HG03045 (cell line): ENCODE measurements around the gene LYG2.
"Not testable (repeated sequence)": the region's sequence is repeated elsewhere in the genome, so short reads cannot be mapped to it uniquely, and the experiment has no call there.

Source experiments
- ATAC-seq: cut with Tn5 transposase; IDR thresholded peaks from one replicate; pipeline ENCODE4 v1.9.1; 2021; ENCODE audit warnings: mild to moderate bottlenecking, moderate library complexity; ENCODE audit not compliant: unreplicated experiment

LYG2 gene, protein sequence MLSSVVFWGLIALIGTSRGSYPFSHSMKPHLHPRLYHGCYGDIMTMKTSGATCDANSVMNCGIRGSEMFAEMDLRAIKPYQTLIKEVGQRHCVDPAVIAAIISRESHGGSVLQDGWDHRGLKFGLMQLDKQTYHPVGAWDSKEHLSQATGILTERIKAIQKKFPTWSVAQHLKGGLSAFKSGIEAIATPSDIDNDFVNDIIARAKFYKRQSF

DNA sequence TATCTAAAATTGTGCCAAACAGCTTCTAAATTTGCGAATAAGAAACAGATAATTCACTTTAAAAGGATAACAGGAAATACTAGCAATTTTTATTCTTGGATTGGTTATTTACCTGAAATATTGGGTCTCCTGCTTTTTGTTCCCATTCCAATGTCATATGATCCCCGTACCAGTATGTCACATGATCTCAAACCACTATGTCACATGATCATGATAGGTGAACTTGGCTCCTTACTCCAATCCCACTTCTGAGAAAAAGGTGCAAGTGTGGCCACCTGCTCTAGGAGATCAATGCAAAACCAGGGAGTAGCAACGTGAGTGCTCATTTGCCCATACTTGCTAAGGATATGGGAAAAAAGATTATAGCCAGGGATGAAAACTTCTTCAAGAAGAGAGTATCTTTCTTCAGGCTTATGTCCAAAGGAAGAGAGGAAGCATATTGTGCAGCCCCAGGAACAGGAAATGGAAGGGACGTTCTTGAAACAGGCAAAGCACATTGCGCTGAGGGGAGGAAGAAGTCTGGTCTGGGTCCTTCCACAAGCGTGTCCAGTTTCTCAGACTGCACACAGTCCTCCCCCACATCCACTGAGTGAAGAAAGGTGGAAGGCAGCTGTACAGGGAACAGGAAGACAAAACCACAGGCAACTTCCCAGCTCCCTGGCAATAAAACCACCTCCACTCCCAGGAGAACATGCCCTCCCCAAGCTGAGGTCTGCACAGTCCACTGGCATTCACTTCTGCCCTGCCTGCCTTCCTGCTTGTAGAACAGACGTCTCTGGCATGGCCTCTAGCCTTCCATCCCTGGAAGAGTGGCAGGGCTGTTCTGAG, at the start of gene LYG2:
Gene LYG2, minus strand, starts transcription at position 176 of the 828 bp plus-strand sequence. CDS start 1,406 bp downstream, outside the sequence.
- ATAC-seq, result no peak

DNA sequence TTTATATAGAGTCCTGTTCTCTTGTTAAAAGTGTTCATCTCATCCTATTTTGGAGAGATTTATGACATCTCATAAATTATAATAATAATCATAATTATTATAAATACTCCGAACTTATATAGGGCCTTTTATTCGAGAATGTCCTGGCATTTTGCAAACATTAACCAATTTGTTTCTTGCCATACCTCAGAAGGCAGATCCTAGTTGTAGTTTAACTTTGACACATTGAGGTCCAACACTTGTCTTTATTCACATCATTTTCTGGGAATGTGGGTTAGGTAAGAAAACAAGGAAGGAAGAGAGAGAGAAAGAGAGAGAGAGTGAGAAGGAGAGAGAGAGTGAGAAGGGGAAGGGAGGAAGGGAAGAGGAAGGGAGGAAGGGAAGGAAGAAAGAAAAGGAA, 45.6 kb upstream of the LYG2 start, which contains the start of gene LYG1:
Gene LYG1, minus strand, starts transcription at position 101 of the 400 bp plus-strand sequence. CDS start 5,527 bp downstream, outside the sequence.
- not testable (repeated sequence) for ATAC-seq

DNA sequence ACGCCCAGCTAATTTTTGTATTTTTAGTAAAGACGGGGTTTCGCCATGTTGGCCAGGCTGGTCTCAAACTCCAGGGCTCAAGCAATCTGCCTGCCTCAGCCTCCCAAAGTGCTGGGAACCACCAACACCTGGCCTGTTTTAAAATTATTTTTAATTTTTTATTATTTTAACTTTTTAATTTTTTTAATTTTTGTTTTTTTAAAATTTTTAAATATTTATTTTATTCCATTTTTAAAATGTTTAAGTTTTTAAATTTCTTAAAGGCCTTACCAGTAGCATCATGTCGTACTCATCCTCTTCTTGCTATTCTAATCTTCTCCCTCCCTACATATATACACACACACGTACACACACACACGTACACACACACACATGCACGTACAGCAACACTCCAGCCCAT, 44.1 kb upstream of the LYG2 start:
- ATAC-seq, result no peak

DNA sequence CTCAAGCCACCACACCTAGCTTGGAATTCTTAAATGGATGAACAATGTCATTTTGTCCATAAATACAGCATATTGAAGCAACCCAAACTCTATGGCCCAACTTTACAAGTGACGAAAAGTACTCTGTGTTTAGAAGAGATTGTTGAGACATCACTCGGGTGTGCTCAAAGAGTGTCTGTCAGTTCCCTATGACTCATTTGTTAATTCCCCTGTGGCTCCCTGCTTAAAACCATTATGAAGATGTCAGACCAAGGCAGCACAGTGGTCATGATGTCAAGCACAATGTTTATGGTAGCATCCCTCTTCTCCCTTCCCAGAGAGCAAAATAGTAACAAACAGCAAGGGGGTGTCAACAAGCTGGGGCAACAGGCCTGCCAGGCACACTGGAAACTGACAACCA, 42.5 kb upstream of the LYG2 start:
- no peak for ATAC-seq

DNA sequence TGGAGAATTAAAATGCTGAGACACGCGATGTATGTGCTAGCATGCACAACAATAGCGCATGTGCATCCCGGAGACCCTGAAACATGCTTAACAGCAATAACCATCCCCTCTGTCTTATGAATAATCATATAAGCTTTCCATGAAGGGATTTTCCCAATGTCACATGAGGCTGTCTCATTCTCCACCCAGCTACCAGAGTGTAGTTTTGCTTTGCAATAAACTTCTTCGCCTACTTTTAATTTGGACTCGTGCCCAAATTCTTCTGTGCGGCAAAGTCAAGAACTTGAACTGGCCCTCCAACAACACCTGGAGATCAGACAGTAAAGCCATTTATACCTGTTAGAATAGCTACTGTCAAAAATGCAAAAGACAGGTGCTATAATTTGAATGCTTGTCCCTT, 30.1 kb upstream of the LYG2 start:
- no peak for ATAC-seq

DNA sequence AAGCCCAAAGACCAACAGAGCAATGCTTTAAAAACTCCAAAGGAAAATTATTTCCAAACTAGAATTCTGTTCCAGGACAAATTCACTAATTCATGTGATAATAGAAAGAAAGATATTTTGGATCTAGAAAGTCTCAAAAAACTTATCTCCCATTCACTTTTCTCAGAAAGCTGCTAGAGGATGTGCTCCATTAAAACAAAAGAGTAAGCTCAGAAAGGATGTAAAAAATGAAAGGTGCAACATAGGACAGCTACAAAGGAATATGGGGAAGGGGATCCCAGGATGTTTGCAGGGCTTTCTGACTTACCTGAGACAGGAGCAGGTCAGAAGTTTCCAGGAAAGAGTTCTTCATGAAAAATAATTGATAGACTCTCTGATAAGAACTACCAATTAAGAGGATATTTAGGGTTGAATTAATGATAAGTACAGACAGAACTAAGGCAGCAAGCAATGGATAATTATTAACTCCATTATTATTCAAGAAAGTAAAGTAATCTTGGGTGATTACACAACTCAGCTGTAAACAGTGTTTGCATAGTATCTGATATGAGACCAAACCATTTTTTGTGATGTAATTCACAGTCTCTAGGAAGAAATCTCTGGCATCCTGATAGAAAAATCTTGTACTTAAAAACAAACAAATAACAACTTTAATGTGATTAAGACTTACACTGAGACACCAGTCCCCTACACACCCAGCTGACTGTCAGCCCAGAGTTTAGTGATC, 24.7 kb upstream of the LYG2 start:
- no peak for ATAC-seq

DNA sequence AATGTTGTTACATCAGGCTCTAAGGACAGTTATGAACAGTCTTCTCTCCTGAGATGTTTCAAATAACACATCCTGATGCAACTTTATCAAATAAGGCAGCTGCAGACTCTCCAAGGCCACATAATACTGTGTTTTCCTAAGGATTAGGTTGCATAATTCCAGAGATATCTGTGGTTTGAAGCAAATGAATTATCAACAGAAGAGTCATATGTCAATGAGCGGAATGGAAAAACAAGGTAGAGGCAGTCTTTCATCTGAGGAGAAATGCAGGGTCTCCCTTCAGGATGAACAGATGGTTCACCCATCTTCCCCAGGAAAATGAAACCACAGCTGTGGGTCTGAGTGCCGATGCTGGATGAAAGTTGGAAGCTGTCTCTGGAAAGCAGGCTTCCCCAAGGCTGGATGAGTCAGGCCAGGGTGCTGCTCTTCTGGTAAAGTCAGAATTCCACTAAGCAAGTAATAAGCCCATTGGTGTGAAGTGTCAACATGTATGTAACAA, 23.4 kb upstream of the LYG2 start:
- no peak for ATAC-seq

DNA sequence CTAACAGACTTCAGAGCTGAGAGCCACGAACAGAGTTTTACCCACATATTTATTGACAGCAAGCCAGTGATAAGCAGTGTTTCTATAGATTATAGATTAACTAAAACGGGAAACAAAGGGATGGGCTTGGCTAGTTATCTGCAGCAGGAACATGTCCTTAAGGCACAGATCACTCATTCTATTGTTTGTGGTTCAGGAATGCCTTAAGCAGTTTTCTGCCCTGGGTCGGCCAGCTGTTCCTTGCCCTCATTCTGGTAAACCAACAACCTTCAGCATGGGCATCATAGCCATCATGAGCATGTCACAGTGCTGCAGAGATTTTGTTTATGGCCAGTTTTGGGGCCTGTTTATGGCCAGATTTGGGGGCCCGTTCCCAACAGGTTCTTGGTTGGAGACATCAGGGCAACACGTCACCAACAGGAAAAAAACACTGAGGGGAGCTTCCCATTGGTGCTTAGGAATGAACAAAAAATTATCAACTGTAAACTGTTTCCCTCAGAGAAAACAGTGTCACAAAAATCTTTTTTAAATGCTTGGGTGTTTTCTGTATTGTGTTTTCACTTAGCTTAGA, 22.8 kb upstream of the LYG2 start:
- ATAC-seq, result not testable (repeated sequence)

DNA sequence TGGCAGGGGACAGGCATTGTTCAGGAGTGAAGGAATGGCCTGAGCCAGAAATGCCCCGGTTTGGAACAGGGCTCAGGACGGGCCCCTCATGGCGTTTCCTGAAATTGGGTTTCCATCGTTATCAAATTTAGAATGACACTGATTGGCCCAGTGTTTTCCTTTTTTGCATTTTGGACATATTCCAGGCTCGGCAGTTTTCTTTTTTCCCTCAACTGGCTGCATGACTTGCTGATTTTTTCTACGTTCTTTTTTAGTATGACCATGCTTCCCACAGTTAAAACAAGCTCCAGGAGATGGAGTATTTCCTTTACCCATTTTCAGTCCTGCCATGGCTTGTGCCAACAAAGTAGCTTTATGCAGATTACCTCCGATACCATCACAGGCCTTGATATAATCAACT, 20.4 kb upstream of the LYG2 start:
- no peak for ATAC-seq

DNA sequence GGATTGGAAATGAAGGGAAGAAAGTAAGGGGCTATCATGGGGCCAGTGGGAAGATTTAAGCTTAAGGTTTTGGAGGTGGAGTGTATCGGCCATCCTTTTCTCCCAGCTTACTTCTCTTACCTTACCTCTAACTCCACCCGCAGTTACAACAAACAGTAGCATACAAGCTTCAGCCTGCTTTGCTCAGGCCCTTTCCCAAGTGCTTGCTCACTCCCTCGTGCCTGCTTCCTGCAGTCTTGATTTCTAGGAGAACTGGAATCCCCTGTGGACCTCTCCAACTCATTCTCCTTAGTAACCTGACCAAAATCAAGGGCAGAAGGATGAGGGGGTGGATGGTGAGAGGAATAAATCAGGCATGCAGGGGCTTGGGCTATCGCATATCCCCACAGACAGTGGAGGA, 5.8 kb upstream of the LYG2 start:
- ATAC-seq, result no peak

DNA sequence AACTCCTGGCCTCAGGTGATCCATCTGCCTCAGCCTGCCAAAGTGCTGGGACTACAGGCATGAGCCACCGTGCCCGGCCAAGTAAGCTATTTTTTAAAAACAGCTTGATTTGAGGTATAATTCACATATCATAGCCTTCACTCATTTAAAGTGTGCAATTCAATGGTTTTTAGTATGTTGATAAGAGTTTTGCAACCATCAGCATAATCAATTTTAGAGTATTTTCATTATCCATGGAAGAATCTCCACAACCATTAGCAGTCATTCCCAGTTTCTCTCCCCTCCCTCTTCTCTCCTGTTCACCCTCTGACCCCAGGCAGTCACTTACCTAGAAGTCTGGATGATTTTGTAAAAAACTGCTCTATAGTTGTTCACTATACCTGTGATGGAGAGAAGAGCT, 4.7 kb upstream of the LYG2 start:
- no peak for ATAC-seq

DNA sequence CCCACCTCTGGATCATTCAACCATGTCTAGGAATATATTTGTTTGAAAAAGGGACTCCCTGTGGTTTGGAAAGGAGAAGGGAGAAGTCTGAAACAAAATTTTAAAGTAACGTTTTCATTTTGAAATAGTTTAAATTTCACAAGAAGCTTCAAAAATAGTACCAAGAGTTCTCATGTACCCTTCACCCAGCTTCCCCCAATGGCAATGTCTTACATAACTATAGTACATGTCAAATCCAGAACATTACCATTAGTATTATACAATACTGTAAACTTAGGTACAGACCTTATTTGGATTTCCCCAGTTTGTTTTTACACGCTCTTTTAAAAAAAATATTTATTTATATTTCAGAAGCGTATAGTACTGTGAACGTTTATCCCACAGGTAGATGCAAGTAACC, 4.0 kb upstream of the LYG2 start:
- no peak for ATAC-seq

DNA sequence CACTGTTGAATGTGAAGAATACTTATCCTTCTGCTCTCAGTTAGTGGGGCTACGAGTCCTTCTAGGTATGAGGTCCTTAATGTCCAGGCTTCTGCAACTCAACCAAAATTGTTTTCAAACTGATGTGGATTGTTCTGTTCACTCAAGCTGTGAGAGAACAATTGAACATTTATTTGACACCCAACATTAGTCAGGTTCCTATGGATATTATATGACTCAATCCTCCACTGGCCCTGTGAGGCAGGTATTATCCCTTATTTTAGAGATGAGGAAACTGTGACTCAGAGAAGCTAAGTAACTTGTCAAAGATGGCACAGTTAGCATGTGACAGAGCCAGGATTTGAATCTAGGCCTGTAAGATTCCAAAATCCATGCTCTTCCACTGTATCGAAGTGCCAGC, 1.2 kb upstream of the LYG2 start:
- ATAC-seq, result no peak

DNA sequence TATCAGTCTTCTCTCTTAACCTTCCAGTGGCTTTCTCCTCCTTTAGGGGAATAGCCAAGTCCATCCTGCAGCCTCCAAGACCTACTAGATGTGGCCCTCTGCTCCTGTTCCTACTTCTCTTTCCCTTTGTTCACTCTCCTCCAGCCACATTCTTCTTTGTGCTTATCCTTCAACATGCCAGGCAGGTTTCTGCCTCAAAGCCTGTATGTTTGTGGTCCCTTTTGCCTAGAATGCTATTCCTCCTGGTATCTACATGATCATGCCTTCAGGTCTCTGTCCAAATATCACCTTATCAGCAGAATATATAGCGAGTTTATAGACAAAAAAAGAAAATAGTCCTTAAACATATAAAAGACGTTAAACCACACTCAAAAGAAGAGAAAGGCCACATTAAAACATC, 5.5 kb downstream of the LYG2 start:
- ATAC-seq, result no peak

DNA sequence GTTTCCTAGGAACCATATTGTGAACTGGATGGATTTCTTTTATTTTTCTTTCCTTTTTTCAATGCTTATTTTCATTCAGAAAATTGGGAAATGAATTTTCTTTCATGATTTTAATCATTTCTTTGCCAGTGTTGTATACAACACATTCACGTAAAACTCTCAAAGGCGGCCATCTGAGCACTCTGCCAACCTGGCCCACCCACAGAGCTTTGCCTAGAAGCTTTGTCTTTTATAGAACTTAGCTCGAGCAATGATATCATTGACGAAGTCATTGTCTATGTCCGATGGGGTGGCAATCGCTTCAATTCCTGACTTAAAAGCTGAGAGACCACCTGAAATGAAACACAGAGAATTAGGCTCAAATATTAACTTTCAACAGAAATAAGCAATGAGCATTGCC, 13.3 kb downstream of the LYG2 start:
- no peak for ATAC-seq

DNA sequence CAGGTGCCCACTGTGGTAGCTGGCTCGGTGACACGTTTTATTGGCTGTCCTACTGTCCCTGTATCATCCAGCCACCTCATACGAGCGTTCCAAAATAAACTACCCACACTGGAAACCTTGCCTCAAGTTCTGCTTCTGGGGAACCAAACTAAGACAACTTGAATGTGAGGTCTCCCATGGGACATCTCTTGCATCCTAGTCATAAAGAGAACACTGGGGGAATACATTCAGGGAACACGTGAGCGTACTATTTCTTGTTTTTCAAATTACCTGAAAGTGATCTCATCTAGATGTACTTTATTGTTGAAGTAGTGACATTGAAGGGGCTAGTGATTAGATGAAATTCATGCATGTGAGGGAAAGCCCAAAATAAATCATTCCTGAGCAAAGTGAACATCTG, 15.0 kb downstream of the LYG2 start:
- no peak for ATAC-seq

DNA sequence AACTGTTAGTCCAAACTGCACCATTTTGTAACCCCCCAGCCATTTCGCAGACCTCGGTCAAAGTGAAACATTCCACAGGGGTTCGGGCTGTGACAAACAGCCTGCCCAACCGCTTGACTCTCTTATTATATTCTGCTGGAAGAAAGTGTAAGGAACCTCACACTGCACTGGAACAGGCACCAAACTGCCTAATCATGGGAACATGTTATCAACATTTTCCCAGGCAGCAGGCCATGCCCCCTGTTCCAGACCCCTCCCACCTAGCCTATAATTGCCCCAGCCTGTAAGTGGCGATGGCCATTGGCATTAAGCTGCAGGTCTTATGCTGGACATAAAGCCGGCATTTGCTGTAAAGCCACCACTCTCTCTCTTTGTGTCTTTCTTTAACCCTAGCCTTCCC, 16.9 kb downstream of the LYG2 start:
- ATAC-seq, result no peak

DNA sequence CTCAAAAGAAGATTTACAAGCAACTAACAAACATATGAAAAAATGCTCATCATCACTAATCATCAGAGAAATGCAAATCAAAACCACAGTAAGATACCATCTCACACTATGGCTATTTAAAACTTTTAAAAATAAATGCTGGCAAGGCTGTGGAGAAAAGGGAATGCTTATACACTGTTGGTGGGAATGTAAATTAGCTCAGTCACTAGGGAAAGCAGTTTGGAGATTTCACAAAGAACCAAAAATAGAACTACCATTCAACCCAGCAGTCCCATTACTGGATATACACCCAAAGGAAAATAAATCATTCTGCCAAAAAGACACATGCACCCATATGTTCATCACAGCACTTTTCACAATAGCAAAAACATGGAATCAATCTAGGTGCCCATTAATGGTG, 22.3 kb downstream of the LYG2 start:
- ATAC-seq, result not testable (repeated sequence)

DNA sequence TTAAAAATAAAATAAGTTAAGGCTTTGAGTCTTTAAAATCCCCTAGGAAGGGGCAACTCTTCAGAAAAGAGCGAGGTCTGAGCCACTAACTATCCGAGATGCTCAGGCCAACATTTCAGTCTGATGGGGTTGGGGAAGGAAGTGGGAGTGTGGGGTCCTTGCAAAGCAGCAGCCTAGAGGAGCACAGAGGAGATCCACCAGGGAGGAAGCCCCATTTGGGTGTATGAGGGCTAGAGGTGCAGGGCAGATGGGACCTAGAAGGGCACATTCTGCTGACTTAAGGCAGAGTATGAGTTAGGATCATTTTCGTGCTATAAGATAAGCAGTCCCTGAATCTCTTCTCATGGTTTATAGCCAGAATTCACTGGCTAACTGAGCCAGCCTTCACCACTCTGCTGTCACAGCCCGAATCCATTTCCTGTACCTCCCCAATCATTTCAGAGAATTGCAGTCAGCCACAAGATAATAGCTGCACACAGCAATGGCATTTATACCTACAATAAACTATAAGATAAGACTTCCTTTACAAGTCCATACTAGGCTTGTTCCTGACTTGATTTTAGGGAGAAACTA, 37.5 kb downstream of the LYG2 start:
- no peak for ATAC-seq

DNA sequence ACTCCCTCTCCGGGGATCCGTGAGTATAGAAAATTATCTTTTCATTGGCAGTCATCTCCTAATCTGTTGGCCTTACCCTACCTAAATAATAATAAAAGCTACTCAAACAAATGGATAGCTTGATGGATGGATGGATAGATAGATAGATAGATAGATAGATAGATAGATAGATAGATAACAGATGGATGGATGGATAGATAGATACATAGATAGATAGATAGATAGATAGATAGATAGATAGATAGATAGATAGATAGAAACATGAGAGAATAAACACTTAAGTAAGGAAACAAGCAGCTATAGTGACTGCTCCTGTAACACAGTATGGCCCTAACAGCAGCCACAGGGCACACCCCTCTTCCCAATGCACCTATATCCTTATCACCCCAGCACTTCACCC, 39.4 kb downstream of the LYG2 start:
- no peak for ATAC-seq

DNA sequence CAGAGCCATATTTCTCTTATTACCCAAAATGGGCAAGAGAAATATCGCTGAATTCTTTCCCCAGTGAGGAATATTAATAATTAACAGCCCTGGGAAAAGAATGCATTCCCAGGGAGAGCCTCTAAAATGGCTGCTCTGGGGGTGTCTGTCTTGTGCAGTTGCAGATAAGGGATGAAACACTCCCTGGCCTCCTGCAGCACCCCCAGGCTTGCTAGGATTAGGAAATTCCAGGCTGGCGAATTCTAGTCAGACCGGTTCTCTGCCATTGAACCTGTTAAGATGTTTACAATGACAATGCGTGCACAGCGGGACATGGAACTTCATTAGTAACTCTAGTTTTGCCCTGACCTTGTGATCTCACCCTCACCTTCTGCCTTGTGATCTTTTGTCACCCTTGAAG, 50.0 kb downstream of the LYG2 start:
- no peak for ATAC-seq
